ENCODE data around the gene CRACDL. TPM values are rescaled to one million over a fixed set of nuclear protein-coding genes. Genes with fewer than 3 reads are reported as not detected.

Gene CRACDL
- total RNA-seq, 1 donor from 2014 or later: 0.13 TPM

- Mint-ChIP-seq H3K4me3 (no peak overlapping the region), H3K27ac (no peak overlapping the region), H3K9me3 (no peaks in the 10 kb centered on the region), H3K27me3 (ENCODE audit: insufficient read depth) (no peaks in the 10 kb centered on the region), H3K36me3 (ENCODE audit: low read depth) (no peaks in the 10 kb centered on the region), H3K4me1 (ENCODE audit: low read depth) (no peaks in the 10 kb centered on the region)
- DNase-seq (ENCODE audit: low spot score): no peak
- intact Hi-C loops (cut with micrococcal nuclease): no loop called here
Measured at GRCh38 chr2:98871506-98871905, 64.5 kb downstream of the CRACDL start.

DNA sequence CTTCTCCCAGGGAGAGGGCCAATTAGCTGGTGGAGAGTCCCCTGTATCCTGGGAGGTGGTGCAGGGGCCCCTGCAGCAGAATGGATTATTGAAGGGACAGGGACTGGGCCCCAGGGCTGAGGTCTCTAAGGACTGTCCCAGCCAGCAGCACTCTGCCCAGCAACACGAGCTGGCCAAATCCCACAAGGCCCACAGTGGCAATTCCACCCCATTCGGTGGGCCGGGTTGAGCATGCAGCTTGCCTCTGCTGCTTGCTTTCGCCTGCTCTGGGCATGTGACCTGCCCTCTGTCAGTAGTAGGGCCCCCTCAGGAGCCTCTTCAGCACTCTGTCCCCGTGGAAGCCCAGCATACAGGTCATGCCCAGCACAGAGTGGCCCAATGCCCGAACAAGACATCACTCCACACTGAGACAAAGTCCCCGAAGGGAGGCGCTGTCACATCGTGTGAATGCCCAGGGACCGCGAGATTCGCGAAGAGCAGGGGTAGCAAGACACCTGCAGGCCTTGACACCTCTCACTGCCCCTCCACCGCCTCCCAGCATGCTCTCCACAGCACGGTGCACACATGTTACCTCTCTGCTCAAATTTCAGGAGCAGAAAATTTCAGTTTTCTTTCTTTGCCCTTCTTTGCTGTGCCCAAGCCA lies 65.4 kb downstream of the CRACDL start:
- Mint-ChIP-seq H3K4me1 (ENCODE audit: low read depth) (no peaks in the 10 kb centered on the region), H3K27ac (no peak overlapping the region), H3K36me3 (ENCODE audit: low read depth) (no peaks in the 10 kb centered on the region), H3K4me3 (no peak overlapping the region), H3K27me3 (ENCODE audit: insufficient read depth) (no peaks in the 10 kb centered on the region), H3K9me3 (no peaks in the 10 kb centered on the region)
- no peak for DNase-seq (ENCODE audit: low spot score)
- intact Hi-C loops (cut with micrococcal nuclease): no loop called here

- intact Hi-C loops (cut with micrococcal nuclease): no loop called here
Measured at GRCh38 chr2:98869870-98870269, 66.2 kb downstream of the CRACDL start.

GRCh38 chr2:98869272-98869641 lies 66.8 kb downstream of the CRACDL start:
- H3K9me3 Mint-ChIP-seq: no peaks in the 10 kb centered on the region
- H3K36me3 Mint-ChIP-seq (ENCODE audit: low read depth): no peaks in the 10 kb centered on the region
- H3K27me3 Mint-ChIP-seq (ENCODE audit: insufficient read depth): no peaks in the 10 kb centered on the region
- H3K4me1 Mint-ChIP-seq (ENCODE audit: low read depth): no peaks in the 10 kb centered on the region
- no peak overlapping the region for H3K27ac Mint-ChIP-seq
- no peak overlapping the region for H3K4me3 Mint-ChIP-seq
- DNase-seq (ENCODE audit: low spot score): no peak
- intact Hi-C loops (cut with micrococcal nuclease): no loop called here

More at GRCh38 chr2:98869870-98870269, 66.2 kb downstream of the CRACDL start:
- Mint-ChIP-seq H3K9me3 (no peaks in the 10 kb centered on the region), H3K4me3 (no peak overlapping the region), H3K27ac (no peak overlapping the region), H3K4me1 (ENCODE audit: low read depth) (no peaks in the 10 kb centered on the region), H3K27me3 (ENCODE audit: insufficient read depth) (no peaks in the 10 kb centered on the region), H3K36me3 (ENCODE audit: low read depth) (no peaks in the 10 kb centered on the region)
- DNase-seq (ENCODE audit: low spot score): no peak

DNA sequence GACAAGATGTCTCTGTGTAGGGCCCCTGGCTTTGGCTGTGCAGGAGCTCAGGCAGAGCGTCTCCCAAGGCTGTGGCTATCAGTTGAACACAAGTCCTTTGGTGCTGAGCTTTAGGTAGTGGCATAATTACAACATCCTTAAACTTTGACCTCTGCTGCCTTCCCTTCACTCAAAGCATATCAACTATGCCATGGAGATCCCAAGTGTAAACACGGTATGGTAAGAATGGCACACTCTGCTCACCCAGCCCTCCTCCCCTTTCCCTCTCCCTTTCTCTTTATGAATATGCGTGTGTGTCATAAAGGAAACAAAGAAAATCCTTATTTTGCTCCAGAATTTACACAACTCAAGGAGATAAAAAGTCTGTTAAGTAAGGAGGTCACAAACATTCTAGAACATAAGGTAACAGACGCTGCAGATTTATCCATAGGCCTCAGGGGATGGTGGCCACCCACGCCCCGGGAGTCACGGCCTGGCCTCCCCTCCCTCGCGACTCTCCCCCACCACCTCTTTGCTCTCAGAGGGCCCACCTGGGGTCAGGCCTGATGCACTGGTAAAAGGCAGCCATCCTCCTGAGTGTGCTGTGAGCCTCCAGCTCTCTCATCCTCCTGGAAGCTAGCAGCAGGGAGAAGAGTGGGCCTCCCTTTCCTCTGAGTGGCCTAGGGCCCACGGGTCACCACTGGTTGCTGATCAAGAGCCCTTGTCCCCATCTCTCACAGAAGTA lies 67.3 kb downstream of the CRACDL start:
- H3K27ac Mint-ChIP-seq: no peak overlapping the region
- no peaks in the 10 kb centered on the region for H3K4me1 Mint-ChIP-seq (ENCODE audit: low read depth)
- intact Hi-C loops (cut with micrococcal nuclease): no loop called here
- H3K27me3 Mint-ChIP-seq (ENCODE audit: insufficient read depth): no peaks in the 10 kb centered on the region
- no peaks in the 10 kb centered on the region for H3K9me3 Mint-ChIP-seq
- DNase-seq (ENCODE audit: low spot score): no peak
- no peak overlapping the region for H3K4me3 Mint-ChIP-seq
- H3K36me3 Mint-ChIP-seq (ENCODE audit: low read depth): no peaks in the 10 kb centered on the region

DNA sequence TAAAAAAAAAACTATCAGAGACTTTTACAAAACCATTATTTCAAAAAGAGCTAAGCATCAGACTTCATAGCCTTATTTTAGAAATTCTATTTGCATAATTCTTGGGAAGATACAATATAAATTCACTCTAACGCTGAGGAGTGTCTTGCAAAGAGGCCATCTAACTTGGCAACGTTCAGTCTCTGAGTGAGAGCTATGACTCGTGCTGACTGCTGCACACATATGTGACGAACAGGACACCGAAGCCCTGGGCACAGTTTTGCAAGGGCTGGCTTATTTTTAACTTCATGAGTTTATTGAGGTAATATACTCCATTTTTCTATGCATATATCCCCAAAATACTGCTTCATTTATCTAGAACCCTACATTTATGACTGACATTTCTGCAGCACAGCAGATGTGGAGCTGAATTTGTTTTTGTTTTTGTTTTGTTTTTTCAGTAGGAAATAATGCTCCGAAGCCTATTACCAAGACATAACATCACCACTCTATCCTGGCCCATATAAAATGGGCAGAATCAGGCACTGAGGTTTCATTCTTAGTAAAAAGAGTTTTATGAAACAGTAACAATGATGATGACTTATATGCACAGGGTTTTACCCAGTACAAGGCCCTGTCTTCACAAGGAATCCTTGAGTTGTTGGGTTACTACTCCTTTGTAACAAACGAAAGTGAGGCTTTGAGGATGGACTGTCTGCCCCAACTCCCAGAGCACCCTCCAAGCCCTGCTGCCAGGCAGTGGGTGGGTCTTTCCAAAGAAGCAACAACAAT lies 68.3 kb downstream of the CRACDL start:
- DNase-seq (ENCODE audit: low spot score): no peak
- H3K27me3 Mint-ChIP-seq (ENCODE audit: insufficient read depth): no peaks in the 10 kb centered on the region
- no peak overlapping the region for H3K4me3 Mint-ChIP-seq
- no peaks in the 10 kb centered on the region for H3K36me3 Mint-ChIP-seq (ENCODE audit: low read depth)
- no peak overlapping the region for H3K27ac Mint-ChIP-seq
- H3K9me3 Mint-ChIP-seq: no peaks in the 10 kb centered on the region
- H3K4me1 Mint-ChIP-seq (ENCODE audit: low read depth): no peaks in the 10 kb centered on the region
- intact Hi-C loops (cut with micrococcal nuclease): no loop called here

GRCh38 chr2:98866033-98866432 lies 70.0 kb downstream of the CRACDL start:
- Mint-ChIP-seq H3K9me3 (peaks cover 11% of the 10 kb centered on the region), H3K4me3 (no peak overlapping the region), H3K27me3 (ENCODE audit: insufficient read depth) (peaks cover 7% of the 10 kb centered on the region), H3K4me1 (ENCODE audit: low read depth) (no peaks in the 10 kb centered on the region), H3K36me3 (ENCODE audit: low read depth) (no peaks in the 10 kb centered on the region), H3K27ac (no peak overlapping the region)
- intact Hi-C loops (cut with micrococcal nuclease): no loop called here
- no peak for DNase-seq (ENCODE audit: low spot score)

GRCh38 chr2:98861601-98862000 lies 74.4 kb downstream of the CRACDL start:
- Mint-ChIP-seq H3K27ac (no peak overlapping the region), H3K9me3 (peaks cover 42% of the 10 kb centered on the region), H3K27me3 (ENCODE audit: insufficient read depth) (peaks cover 43% of the 10 kb centered on the region), H3K4me1 (ENCODE audit: low read depth) (no peaks in the 10 kb centered on the region), H3K36me3 (ENCODE audit: low read depth) (no peaks in the 10 kb centered on the region), H3K4me3 (no peak overlapping the region)
- intact Hi-C loops (cut with micrococcal nuclease): no loop called here
- no peak for DNase-seq (ENCODE audit: low spot score)

- Mint-ChIP-seq H3K9me3 (peaks cover 54% of the 10 kb centered on the region), H3K27me3 (ENCODE audit: insufficient read depth) (peaks cover 57% of the 10 kb centered on the region)
Measured at GRCh38 chr2:98859323-98859722, 76.7 kb downstream of the CRACDL start.

GRCh38 chr2:98857001-98857400 lies 79.0 kb downstream of the CRACDL start:
- H3K4me1 Mint-ChIP-seq (ENCODE audit: low read depth): peaks cover 5% of the 10 kb centered on the region
- H3K27me3 Mint-ChIP-seq (ENCODE audit: insufficient read depth): peaks cover 63% of the 10 kb centered on the region
- intact Hi-C loops (cut with micrococcal nuclease): no loop called here
- H3K4me3 Mint-ChIP-seq: no peak overlapping the region
- H3K27ac Mint-ChIP-seq: no peak overlapping the region
- no peaks in the 10 kb centered on the region for H3K36me3 Mint-ChIP-seq (ENCODE audit: low read depth)
- peaks cover 47% of the 10 kb centered on the region for H3K9me3 Mint-ChIP-seq
- DNase-seq (ENCODE audit: low spot score): no peak

More at GRCh38 chr2:98859323-98859722, 76.7 kb downstream of the CRACDL start:
- Mint-ChIP-seq H3K36me3 (ENCODE audit: low read depth) (no peaks in the 10 kb centered on the region), H3K4me3 (no peak overlapping the region), H3K4me1 (ENCODE audit: low read depth) (no peaks in the 10 kb centered on the region), H3K27ac (no peak overlapping the region)
- intact Hi-C loops (cut with micrococcal nuclease): no loop called here
- DNase-seq (ENCODE audit: low spot score): no peak

DNA sequence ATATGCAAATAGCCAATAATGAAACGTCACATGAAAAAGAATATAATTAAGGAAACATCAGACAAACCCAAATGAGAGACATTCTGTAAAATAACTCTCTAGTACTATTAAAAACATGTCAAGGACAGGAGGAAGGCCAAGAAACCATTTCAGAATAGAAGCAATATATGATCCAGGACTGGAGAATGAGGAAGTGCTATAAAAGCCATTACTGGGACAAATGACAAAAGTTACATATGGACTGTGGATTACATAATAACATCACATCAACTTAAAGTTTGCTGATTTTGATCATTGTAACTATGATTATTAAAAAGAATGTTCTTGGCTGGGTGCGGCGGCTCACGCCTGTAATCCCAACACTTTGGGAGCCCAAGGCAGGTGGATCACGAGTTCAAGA lies 81.3 kb downstream of the CRACDL start:
- H3K27me3 Mint-ChIP-seq (ENCODE audit: insufficient read depth): peaks cover 57% of the 10 kb centered on the region
- intact Hi-C loops (cut with micrococcal nuclease): no loop called here
- no peak for DNase-seq (ENCODE audit: low spot score)
- H3K9me3 Mint-ChIP-seq: peaks cover 35% of the 10 kb centered on the region
- H3K36me3 Mint-ChIP-seq (ENCODE audit: low read depth): no peaks in the 10 kb centered on the region
- H3K4me3 Mint-ChIP-seq: no peak overlapping the region
- H3K4me1 Mint-ChIP-seq (ENCODE audit: low read depth): peaks cover 5% of the 10 kb centered on the region
- no peak overlapping the region for H3K27ac Mint-ChIP-seq

- DNase-seq (ENCODE audit: low spot score): no peak
- Mint-ChIP-seq H3K27me3 (ENCODE audit: insufficient read depth) (peaks cover 49% of the 10 kb centered on the region), H3K4me1 (ENCODE audit: low read depth) (peaks cover 5% of the 10 kb centered on the region), H3K4me3 (no peak overlapping the region), H3K27ac (no peak overlapping the region), H3K9me3 (peaks cover 21% of the 10 kb centered on the region), H3K36me3 (ENCODE audit: low read depth) (no peaks in the 10 kb centered on the region)
- intact Hi-C loops (cut with micrococcal nuclease): no loop called here
Measured at GRCh38 chr2:98852932-98853331, 83.1 kb downstream of the CRACDL start.

GRCh38 chr2:98850074-98850473 lies 86.0 kb downstream of the CRACDL start:
- H3K9me3 Mint-ChIP-seq: no peaks in the 10 kb centered on the region
- H3K36me3 Mint-ChIP-seq (ENCODE audit: low read depth): no peaks in the 10 kb centered on the region
- no peak overlapping the region for H3K4me3 Mint-ChIP-seq
- no peak for DNase-seq (ENCODE audit: low spot score)
- peaks cover 5% of the 10 kb centered on the region for H3K4me1 Mint-ChIP-seq (ENCODE audit: low read depth)
- intact Hi-C loops (cut with micrococcal nuclease): no loop called here
- H3K27ac Mint-ChIP-seq: no peak overlapping the region
- H3K27me3 Mint-ChIP-seq (ENCODE audit: insufficient read depth): peaks cover 28% of the 10 kb centered on the region

All from activated T-helper 1 cell treated with anti-CD3 and anti-CD28 coated beads, Interleukin-12 subunit alpha, Interleukin-12 subunit beta, Interleukin-2, Interleukin-4 antibody, amounts not matched to agents 30 ng/mL and 10 ng/mL and 1 ng/mL, durations not matched to agents 14 hours and 24 hours and 36 hours (primary cell).